ENCODE results near the gene DHRSX.

GRCh38 chrX:2188840-2189239, 311.9 kb downstream of the DHRSX start:
- TF ChIP-seq POLR2A (IDR thresholded peaks at IDR 0.05; ENCODE audit: low read depth) (no peak), CTCF (IDR thresholded peaks at IDR 0.05) (no peak), EP300 (IDR thresholded peaks at IDR 0.05) (no peak)

All from esophagus muscularis mucosa (tissue), 4 donors.